T follicular helper cell (primary cell): ENCODE results near the gene CDH4.

Experiments
- DNase-seq: peaks from one replicate; pipeline ENCODE4 v3.0.0-alpha.2; 2020; ENCODE audit warnings: low read depth

Gene CDH4

DNA sequence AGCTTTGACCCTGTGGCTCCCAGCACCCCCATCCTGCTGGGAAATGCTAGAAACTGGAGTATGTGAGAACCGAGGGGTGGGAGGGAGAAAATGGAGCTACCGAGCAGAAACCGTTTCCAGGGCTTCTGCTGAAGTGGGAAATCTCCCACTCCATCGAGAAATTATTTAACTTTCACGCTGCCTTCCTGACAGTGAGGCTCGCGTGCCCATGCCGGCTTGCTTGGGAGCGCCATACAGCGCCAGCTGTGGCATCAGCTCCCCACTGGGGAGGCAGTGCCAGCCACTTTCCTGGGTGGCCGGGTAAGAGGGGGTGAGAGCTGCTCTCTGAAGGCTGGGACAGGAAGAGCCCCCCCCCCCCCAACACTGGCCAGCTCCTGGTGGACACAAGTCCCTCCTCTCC is 544.7 kb downstream of the CDH4 start:
- no peak for DNase-seq

DNA sequence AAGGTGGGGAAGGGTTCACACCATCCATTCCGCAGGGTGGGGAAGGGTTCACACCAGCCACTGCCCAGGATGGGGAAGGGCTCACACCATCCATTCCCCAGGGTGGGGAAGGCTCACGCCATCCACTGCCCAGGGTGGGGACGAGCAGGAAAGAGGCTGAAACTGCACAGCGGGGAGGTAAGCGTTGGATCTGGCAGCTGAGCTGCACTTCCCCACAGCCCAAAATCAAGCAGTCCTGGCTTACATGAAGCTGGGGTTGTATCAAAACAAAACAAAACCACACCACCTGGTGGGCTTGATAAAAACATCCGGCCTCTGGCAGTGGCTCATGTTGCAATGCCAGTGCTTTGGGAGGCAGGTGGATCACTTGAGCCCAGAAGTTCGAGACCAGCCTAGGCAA is 545.1 kb downstream of the CDH4 start:
- no peak for DNase-seq

DNA sequence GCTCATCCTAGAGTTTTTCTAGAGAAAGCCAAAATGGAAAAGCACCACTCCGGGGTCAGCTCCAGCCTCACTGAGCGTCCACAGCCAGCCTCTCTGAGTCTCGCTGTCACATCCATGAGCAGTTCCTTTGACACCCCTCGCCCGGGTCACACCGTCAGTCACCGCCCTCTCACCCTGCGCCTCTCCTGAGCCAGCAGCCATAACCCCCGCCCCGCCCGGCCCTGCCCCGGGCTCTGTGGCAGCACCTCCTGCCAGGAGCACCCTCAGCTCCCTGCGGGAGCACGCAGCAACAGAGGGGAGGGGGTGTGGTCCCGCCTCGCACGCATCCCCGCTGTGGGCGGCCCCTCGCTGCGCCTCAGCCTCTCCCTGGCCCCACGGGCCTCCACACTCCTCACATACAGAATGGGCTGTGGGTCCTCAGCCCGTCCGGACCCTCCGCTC is 545.9 kb downstream of the CDH4 start:
- DNase-seq: no peak

DNA sequence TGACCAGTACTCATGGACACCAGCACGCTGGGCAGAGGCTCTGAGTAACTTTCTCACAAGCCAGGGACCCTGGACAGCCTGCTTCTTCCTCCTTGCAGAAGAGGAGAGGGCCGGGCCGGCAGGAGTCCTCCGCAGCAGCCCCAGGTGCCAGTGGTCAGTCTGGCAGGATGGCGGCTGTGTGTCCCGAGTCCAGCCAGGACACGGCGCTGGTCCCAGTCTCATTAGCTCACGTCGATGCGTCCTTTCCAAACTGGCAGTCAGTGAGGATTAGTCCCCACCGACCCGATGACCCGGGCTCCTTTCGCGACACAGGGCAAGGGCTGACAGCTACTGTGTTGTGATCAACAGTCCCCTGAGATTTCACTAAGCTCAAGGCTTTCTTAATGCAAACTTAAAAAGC is 546.6 kb downstream of the CDH4 start:
- no peak for DNase-seq

DNA sequence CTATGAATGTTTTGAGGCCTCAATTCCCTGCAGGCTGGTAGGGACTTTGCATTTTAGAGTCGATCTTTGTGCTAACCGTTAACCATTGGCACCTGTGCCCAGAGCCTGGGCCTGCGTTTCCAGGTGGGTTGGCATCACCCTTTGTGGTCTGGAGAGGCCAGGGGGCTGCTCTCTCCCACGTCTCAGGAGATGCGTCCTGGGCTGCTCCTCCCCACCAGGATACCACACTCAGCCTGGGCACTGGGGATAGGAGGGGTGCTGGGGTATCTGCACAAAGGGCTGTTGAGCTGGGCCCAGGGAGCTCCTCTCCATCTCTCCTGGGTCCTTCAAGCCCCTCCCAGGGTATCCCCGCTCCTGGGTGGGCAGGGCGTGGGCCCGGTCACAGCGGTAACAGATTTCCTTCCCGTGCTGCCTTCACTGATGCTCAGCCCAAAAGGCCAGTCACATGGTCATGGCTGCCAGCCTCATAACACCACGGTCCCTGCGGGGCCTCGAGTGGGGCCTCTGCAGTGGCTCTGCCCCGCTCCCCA is 547.4 kb downstream of the CDH4 start:
- DNase-seq: no peak

DNA sequence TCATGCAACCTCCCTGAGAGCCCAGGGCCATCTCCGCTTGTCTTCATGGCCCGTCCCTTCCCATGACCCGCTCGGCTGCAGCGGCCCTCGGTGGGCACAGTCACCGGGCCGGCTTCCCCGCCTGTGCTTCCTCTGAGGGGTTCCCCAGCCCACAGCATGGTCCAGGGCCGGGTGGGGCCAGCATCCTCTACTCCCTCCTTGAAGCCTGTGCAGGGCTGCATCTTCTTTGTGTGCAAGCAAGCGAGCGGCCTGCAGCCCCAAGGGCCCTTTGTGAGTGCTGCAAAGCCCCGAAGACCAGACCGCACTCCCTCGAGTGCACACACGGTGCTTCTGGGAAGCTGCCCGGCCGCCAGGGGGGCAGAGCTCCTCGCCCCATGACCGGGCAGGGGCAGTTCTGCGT is 547.9 kb downstream of the CDH4 start:
- DNase-seq: no peak

DNA sequence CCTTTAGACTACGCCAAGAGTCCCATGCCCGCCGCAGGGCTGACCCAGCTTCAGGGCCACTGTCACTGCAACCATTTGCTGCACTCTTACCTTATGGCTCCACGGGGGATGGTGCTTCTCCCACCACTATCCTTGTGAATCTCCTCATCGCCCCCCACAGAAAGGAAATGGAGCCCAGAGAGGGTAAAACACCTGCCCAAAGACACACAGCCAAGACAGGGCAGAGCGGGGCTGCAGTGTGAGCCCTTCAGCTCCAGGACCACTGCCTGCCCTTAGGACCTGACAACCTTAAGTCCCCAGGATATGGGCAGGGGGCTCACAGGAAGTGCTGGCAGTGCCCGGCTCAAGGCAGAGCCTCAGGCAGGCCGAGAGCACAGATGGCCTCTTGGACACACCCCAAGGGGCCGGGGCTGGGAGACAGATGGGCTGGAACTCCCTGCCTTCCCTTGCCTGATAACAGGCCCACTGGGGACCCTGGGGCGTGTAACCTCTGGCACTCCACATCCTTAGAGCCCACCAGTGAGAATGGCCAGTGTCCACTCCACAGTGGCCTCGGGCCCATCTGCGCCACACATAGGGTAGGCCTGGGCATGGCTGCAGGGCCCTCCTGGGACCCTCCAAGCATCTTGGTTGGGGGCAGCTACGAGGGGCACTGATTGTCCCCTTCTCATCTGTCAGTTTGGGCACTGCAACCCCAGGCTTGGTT is 548.5 kb downstream of the CDH4 start:
- DNase-seq: no peak

DNA sequence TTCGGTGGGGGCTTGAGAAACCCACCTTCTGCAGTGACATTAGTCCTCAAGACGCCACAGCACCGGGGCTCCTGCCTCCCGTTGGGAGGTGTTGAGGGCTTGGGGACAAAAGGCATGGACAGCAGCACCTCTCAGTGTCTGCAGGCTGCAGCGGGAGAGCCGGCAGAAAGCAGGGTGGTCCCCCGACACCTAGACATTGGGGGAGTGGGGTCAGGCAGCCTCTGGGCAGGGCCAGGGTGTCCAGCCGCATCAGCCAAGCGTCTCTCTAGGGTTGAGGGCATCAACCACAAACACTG is 549.0 kb downstream of the CDH4 start:
- DNase-seq: no peak

DNA sequence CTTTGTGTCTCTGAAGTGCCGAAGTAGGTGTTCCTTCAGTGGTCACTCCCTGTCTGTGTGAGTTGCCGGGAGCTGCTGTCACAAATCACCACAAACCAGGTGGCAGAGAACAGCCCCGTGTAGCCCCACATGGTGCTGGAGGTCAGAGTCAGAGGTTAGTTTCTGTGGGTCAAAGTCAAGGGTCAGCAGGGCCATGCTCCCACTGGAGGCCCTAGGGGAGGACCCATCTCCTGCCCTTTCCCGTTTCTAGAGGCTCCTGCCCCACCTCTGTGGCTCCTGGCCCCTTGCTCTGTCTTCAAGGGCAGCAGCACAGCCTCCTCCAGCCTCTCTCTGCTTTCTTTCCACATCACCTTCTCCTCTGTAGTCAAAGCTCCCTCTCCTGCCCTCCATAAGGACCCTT is 549.4 kb downstream of the CDH4 start:
- no peak for DNase-seq

DNA sequence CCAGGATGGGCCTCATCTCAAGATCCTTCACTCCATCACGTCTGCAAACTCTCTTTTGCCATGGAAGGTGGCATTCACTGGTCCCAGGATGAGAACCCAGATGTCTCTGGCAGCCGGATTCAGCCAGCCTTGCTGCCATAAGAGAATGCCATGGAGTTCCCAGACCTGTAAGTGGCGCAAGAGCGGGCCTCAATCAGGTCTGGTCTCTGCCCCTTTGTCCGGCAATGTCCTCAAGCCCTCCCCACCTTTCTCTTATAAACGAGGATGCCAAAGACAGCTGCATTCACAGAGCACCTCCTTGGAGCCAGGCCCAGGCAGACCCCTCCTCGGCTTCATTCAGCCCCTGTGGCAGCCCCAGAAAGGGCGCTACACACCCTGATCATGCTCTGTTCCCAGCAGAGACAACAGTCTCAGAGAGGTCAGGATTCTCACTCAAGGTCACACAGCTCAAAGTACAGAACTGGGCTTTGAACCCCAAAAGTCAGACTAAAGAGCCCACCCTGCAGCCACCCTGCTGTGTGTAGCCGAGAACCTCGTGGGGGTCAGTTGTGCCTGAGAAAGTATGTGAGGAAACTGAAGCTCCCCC is 549.9 kb downstream of the CDH4 start:
- DNase-seq: no peak

DNA sequence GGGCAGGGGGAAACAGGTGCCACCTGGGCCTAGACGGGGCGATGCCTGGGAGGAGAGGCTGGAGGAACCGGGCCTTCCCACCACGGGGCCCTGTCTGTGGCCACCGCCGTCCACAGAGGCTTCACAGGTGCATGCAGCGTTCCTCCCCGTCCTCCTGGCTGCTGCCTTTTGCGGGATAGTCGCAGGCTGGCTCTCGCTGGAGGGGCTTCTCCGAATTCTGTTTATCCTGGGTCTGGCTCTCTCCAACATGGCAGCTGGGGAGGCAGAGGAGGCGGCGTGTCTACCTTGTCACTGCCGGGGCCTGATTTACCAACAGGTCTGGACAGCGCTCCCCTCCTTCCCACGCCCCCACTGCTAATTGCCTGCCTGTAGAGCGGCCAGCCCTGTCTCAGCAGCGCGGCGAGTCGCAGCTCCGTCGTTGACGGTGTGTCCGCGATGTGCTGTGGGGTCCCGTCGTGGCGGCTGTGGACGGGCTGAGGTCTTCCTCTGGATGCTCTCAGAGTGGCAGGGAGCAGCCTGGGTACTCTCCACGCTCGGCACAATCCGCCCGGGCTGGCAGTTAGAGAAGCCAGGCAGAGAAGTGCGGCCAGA is 550.8 kb downstream of the CDH4 start:
- no peak for DNase-seq

DNA sequence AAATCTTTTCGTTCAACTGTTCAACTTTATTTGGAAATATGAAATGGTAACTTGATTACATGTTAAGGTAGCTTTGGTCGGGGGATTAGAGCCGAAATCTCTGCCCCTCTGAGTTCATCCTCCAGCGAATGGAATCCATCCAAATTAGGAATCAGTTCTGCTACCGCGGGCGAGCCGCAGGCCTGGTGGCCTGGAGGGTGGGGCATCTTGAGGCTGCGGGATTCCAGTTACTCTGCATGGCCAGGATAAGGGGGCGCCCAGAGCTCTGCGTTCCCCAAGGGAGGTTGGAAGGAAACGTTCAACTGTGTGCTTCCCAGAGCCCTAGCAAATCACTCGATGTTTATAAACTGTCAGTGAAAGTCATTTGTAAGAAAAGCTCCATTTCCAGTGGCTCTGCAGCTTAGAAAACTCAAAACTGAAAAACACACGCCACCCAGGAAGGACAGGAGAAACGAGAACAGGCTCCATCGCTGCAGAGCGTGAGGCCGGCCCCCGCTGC is 551.4 kb downstream of the CDH4 start:
- no peak for DNase-seq

DNA sequence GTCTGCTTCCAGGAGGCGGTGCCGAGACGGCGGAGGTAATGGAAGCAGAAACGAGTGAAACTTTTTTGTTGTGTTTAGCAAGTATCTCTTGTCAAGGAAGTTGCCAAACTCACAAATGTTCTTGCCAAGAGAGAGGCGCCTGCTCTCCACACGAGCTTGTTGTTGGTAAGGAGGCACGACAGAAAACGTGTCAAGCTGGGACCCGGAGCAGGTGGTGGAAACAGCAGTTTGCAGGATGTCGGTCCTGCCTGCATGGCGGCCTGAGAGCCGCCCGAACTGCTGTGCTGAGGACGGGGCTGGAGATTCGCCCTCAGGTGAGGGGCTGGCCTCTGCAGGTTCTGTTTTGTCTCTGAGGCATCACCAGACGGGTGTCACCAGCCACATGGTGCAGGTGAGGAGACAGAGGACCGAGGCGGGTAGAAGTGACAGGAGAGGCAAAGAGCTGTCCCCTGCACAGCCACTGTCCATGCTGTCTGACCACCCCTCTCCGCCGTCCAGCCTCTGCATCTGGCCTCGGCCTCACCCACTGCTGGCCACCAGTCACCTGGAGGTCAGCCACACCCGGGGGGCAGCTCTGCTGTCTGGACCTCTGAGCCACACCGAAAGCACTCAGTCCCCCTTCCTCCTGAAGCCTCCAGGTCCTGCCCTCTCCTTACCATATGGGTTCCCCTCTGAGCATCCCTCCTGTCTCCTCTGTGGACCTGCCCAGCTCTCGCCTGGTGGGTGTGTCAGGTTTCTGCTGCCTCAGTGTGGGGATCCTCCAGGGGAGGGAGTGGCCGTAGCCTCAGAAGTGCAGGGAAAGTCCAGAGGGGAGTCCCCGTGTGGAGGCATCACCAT is 552.1 kb downstream of the CDH4 start:
- DNase-seq: no peak

DNA sequence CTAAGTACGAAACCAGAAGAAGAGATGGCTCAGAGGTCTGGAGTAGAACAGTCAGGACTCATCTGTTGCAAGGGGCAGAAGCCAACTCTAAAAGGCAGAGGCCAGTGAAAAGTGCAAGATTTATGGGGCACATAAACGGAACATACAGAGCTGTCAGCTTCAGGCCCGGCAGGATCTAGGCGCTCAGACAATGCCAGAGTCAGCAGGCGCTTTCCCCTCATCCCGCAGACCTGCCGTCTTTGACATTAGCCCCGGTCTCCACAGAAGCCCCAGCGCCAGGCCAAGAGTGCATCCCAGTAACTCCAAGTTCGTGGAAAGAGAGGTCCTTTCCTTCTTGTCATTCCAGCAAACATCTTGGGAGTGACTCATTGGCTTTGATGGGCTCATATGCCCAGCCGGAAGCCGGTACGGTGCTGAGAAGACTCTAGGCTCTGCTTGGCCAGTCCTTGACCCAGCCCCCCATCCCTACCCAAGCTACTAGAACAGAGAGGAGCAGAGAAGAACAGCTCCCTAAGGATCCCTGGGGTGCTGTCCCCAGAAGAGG is 552.8 kb downstream of the CDH4 start:
- no peak for DNase-seq

DNA sequence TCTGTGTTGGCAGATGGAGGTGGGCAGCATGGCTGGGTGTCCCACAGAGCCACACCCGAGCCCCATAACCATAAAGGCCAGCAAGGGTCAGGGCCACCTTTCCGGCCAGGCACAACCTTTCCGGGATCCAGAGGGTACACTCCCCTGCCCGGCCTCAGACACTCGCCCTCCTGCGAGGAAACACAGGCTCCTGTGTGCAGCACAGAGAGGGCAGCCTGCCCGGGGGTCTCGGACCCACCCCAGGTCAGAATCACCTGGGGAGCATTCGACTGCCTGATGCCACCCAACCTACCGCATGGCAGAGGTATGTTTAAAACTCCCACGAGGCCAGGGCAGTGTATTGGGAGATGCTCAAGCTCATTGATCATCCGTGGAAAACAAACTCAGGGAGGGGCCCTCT is 553.3 kb downstream of the CDH4 start:
- DNase-seq: no peak

DNA sequence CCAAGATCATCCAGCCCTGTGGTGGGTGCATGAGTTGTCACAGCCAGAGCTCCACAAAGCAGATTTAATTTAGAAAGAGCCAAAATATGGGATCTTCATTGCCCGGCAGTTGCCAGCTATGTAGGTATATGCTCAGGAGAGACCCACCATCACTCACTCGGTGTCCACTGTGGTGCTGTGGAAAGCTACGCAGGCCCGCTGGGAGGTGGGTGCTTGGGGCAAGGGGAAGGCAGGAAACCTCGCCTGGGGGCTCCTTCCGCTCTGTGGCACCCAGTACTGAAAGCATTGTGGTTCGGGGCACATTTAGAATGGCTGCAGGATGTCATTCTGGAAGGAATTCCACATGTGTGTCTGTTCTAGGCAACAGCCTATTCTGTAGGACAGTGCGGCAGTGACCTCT is 553.7 kb downstream of the CDH4 start:
- DNase-seq: no peak

DNA sequence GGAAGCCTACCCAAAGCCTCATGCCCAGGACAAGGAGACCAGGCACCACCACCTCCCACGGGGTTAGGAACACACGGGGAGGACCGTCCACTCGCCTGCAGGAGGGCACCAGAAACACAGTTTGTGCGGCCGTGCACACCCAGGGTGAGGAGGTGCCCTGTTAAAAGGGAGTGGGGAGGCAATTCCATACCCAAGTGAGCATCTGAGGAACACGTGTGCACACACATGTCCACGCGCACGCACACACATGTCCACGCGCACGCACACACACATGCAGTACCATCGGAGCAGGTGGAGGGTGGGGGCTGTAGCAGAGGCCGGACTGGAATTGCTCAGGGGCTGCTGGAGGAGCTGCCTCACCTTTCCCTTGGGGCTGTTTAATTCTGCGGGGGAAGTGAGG is 554.3 kb downstream of the CDH4 start:
- DNase-seq: no peak

DNA sequence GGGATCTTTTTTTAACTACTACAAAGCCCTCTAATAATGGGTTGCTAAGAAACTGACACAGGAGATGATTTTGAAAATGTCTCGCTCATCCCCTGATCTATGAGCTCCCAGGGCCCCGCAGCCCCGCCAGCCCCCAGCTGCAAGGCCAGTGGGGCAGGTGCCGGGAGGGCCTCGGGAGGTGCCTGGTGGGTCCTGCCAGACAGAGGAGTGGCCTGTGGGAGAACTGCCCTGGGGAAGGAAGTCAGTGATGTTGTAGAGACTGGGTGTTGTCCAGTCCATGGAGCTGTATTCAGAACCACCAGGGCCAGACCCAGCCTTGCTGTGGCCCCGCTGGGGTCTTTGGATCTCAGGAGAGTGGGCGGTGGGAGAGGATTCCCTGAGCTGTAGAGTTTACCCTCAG is 554.9 kb downstream of the CDH4 start:
- no peak for DNase-seq

DNA sequence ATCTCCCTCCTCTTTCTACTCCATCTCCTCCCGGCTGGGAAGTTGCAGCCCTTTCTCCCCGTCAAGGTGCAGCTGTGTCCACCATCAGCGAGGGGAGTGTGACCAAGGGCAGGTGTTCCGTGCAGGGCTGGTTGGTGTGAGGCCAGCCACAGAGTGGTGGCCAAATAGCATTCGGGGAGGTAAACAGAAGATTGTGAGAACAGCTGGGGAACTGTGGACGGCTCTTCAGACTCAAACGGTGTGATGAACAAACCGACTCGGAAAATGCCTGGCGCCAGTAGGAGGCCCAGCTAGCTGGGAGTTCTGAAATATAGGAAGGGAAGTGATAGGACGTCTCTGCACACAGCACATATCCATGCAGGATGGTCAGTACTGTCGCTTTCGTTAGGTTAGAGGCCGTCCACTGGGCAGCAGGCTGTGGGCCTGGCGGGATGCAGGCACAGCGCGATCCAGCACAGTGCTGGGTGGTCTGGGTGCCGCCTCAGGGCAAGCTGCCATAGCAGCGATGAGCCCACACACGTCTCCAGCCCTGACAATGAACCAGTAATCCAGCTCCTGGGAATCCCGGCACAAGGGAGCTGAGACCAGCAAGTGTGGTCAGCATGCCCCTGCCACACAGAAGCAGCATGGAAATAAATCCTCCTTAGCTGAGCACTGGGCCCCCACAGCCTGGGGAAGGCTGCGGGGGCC is 555.6 kb downstream of the CDH4 start:
- DNase-seq: no peak

DNA sequence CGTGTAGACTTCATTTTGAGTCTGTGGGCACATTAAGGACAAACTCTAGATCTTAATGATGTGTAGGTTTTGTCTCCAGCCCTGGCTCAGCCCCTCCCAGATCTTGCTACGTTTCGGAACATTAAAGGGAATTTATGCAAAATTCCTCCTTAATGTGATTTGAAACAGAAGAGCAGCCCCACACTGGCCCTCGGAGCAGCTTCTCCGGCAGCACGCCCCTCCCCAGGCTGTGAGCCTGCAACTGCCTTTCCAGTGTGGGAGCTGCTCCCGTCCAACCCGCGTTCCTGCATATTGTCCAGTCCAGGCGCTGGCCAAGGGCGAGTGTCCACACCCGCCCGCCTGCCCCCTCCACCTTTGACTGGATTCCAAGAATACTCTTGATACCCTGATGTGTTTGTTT is 556.4 kb downstream of the CDH4 start:
- DNase-seq: no peak

DNA sequence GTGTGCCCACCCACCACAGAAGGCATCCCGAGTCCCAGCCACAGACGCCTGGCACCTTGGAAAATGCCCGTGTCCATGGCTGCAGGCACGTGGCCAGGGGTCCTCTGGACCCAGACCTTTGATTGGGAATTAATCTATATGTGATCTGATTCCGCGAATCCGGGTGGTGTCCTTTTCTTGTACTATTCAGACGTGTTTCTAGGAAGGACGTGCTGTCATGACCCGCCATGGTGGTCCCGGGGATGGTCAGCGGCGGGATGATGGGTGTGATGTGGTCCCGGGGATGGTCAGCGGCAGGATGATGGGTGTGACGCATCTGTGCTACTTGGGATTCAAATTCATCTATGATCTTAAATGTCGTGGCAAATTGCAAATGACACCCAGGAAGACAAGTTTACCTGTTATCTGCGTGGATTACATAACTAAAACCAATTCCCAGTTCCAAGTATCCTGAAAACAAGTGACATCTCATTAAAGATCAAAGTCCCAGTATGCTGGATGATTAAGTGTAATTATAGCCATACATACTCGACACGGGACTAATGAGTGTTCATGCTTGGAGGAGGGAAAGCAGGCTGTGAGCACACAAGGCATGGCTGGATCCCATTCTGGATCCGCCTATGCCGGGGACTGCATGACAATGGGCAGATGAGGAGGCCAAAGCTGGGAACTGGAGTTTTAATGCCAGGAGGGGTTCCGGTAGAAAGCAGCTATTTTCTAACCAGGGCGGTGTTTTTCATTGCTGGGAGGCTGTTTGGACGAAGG is 557.1 kb downstream of the CDH4 start:
- no peak for DNase-seq
